Large intestine (tissue), 3 donors: ENCODE data around the gene HPGD. TPM values are rescaled to one million over a fixed set of nuclear protein-coding genes. Genes with fewer than 3 reads are reported as not detected.
A peak's percentile ranks its signal among the peaks of the same experiment; 100 is the strongest.

Experiments used
- DNase-seq, 2 donors: peaks; one replicate each; pipeline versions ENCODE4 v3.0.0 to v3.0.0-alpha.2; 2013
- H3K27ac ChIP-seq: one replicate; pipeline ENCODE4 v1.5.1; 2013; ENCODE audit warnings: low read length
- H3K27me3 ChIP-seq: 2 replicates; pipeline ENCODE4 v1.6.1; 2013; ENCODE audit warnings: low read length; ENCODE audit not compliant: control insufficient read depth, insufficient read depth
- H3K36me3 ChIP-seq: 2 replicates; pipeline ENCODE4 v1.6.1; 2013; ENCODE audit warnings: low read length; ENCODE audit not compliant: control insufficient read depth, insufficient read depth
- H3K4me1 ChIP-seq: one replicate; pipeline ENCODE4 v1.6.1; 2013; ENCODE audit warnings: low read length; ENCODE audit not compliant: control insufficient read depth, insufficient read depth
- H3K4me3 ChIP-seq: one replicate; pipeline ENCODE4 v1.5.1; 2013; ENCODE audit warnings: low read length
- H3K9me3 ChIP-seq: one replicate; pipeline ENCODE4 v1.6.1; 2013; ENCODE audit warnings: mild to moderate bottlenecking, low read depth, low read length, moderate library complexity; ENCODE audit not compliant: control insufficient read depth
- WGBS: methylation state at CpG from one replicate; pipeline ENCODE4 v1.1.5; 2013; ENCODE audit warnings: low lambda C conversion rate; ENCODE audit not compliant: insufficient coverage; 5-methylcytosine and 5-hydroxymethylcytosine counted together
- polyA plus RNA-seq: library from polyadenylated mRNA; unstranded; fragments of 120-200 nt; gene quantifications from one replicate; pipeline ENCODE4 v1.2.1, GENCODE V29; 2013

The HPGD gene
- polyA plus RNA-seq, 1 donor, result 57.7 TPM

DNA sequence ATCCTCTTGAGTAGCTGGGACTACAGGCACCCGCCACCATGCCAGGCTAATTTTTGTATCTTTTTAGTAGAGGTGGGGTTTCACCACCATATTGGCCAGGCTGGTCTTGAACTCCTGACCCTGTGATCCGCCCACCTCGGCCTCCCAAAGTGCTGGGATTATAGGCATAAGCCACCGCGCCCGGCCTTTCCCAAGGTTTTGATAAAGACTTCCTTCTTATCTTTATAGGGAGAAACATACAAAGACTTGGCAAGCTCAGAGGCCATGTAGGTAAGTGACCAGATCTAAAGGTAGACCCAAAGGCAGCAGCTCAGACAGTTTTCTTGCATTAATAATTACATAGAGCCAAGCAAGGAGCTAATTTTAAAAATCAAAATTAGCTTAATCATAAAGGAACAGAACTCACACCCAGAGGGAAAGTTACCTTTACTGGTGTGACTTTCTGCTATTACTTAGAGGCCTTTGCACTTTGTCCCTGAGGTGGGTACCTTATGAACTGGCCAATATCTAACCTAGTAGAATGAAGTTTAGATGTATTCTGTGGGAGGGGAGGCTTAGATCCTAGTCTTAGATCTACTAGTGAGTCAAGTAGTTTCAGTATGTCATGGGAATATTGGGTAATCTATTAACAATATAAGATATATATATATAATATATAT is 67.3 kb downstream of the HPGD start:
- H3K36me3 ChIP-seq, result no peaks in the 10 kb centered on the region
- WGBS, result no CpG with 5 or more reads among the region's 6 CpGs
- no peaks in the 10 kb centered on the region for H3K9me3 ChIP-seq
- peak in 1 of 2 donors; percentile 13 for DNase-seq
- H3K4me1 ChIP-seq, result peaks cover 12% of the 10 kb centered on the region
- H3K27me3 ChIP-seq, result no peaks in the 10 kb centered on the region
- H3K27ac ChIP-seq, result no peak overlapping the region
- H3K4me3 ChIP-seq, result no peak overlapping the region

DNA sequence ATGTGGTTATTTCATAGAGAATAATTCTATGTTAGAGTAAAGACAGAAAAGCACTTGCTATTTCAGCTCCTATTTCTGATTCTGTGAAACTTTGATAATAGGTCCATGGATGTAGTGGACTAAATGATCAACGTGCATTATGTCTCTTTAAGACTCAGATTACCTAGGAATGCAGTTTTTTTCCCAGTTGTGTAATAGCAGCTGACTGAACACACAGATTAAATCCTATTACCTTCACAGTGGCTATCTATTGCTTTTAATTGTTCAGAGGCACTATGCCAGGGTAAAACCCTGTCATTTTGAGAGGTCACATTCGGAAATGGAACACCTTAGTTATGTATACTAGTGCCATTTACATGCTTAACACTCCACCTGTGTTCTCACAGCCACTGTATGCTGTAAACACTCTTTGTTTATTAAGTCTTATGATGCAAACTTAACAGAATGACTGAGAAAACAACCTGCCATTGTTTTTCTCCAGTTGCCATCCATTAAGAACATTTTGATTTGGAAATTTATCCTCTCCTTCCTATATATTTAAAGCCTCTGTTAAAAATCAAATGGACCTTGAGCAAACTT is 70.5 kb downstream of the HPGD start:
- Histone ChIP-seq H3K27me3 (no peaks in the 10 kb centered on the region), H3K9me3 (no peaks in the 10 kb centered on the region), H3K4me1 (peaks cover 19% of the 10 kb centered on the region), H3K36me3 (no peaks in the 10 kb centered on the region), H3K27ac (no peak overlapping the region), H3K4me3 (no peak overlapping the region)
- peak in 1 of 2 donors; percentile 35 for DNase-seq
- no CpG with 5 or more reads among the region's 2 CpGs for WGBS

DNA sequence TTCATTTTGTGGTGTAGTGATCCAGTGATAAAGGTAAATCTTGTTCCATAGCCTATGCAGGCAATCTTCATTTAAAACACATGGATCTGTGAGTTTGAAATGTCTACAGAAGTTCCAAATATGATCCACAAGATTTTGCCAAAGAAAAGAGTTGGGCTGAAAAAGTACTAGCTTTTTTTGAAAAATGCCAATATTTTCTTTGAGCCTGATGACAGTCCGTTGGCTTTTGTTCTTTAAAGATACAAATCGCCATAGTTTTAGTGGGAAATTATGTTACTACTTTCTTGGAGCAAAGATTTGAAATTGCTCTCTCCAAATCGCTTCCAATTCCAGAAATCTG is 71.5 kb downstream of the HPGD start:
- Histone ChIP-seq H3K9me3 (no peaks in the 10 kb centered on the region), H3K36me3 (no peaks in the 10 kb centered on the region), H3K27ac (no peak overlapping the region), H3K4me1 (peaks cover 19% of the 10 kb centered on the region), H3K27me3 (no peaks in the 10 kb centered on the region), H3K4me3 (no peak overlapping the region)
- DNase-seq, result no peak
- WGBS, result 100% methylated on average over 2 of the region's 3 CpGs

DNA sequence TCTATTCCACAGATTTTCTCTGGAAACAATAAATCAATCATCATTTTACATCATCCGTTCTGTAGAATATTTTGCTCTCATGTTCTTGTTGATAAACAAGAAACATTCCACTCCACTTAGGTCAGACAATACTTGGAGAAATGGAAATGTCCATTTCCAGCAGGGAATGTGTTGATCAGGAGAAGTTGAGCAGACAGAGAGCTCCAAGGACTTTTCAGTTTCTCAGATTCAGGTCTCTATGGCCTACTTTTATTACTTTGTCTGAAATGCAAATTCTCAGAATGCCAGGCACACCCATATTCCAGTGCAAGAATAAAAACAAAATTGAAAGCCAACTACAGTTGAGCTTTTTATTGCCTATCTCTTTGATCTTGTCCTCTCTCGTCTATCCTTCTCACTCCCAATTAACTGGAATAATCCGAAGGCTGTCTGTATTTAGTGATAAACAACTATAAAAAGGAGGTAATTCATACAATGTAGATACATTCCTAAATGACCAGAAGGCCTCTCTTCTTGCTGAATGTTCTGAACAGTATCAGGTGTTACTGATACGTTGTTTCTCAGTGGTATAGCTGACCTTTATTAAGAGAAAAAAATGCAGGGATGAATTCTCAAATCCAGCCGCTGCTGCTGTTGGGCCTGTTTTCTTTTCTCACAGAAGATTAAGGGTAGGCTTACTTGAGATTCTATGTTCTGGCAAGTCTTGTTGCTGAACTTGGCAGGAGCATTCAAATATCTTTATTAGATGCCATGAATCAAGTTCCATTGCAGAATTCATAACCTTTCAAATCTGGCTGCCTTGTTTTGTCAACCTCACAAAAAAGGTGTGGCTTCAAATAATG is 72.1 kb downstream of the HPGD start:
- H3K27ac ChIP-seq, result no peak overlapping the region
- H3K4me3 ChIP-seq, result no peak overlapping the region
- peaks cover 19% of the 10 kb centered on the region for H3K4me1 ChIP-seq
- no peaks in the 10 kb centered on the region for H3K27me3 ChIP-seq
- no peaks in the 10 kb centered on the region for H3K36me3 ChIP-seq
- WGBS, result no CpG with 5 or more reads among the region's 5 CpGs
- no peak for DNase-seq
- H3K9me3 ChIP-seq, result no peaks in the 10 kb centered on the region

DNA sequence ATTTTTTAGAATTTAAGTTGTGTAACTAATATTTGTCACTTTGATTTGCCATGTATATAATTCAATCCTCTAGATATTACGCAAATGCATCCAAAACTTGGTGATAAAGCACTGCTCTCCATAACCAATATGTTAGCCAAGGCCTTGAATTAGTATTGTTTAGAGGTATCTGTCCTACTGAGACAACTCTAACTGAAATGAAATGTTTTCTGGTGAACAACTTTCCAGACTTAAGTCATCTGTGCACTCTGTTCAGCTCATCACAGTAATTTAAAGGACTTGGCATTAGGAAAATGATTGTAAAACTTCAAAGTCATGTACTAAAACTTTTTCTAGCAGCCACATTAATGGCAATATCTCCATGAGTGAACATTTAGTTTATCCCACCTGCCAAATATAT is 73.1 kb downstream of the HPGD start:
- WGBS, result no CpG with 5 or more reads among the region's 1 CpG
- no peak overlapping the region for H3K27ac ChIP-seq

DNA sequence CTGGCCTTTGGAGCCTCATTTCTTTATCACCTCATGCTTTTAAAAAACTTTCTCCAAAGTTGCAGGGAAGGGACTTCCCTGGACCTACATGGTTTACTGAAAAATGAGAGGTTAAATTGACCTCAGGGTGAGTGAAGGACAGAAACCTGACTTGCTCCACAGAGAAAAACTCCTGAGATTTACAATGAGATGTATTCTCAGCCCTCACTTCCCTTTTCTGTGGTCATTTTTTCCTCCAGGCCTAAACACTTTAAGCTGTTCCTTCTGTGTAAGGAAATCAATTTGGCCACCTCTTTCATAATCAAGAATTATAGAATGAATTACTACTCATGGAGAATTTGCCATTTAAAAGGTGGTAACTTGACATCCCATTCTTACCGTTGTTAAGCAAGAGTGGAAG is 77.9 kb downstream of the HPGD start:
- WGBS, result 75% methylated on average over 1 of the region's 1 CpG
- DNase-seq, result no peak

More for the DNA sequence above, 73.1 kb downstream of the HPGD start:
- DNase-seq, result no peak
- H3K27me3 ChIP-seq, result no peaks in the 10 kb centered on the region
- H3K4me3 ChIP-seq, result no peak overlapping the region
- no peaks in the 10 kb centered on the region for H3K9me3 ChIP-seq
- peaks cover 19% of the 10 kb centered on the region for H3K4me1 ChIP-seq
- no peaks in the 10 kb centered on the region for H3K36me3 ChIP-seq

More for the DNA sequence above, 77.9 kb downstream of the HPGD start:
- Histone ChIP-seq H3K27me3 (no peaks in the 10 kb centered on the region), H3K4me3 (no peak overlapping the region), H3K36me3 (no peaks in the 10 kb centered on the region), H3K9me3 (no peaks in the 10 kb centered on the region), H3K27ac (no peak overlapping the region), H3K4me1 (peaks cover 7% of the 10 kb centered on the region)

Other genes with a start within 250 kb of the HPGD start
- 21.1 TPM for gene FBXO8, start 238.8 kb downstream of the HPGD start, polyA plus RNA-seq
- gene CEP44, start 238.6 kb downstream of the HPGD start, polyA plus RNA-seq, result 22.2 TPM